Astrocyte of the cerebellum (primary cell): ENCODE data around the gene DNAH2.

ENCODE experiments used
- DNase-seq: peaks from one replicate; pipeline ENCODE4 v3.0.0-alpha.2; 2011; ENCODE audit warnings: low read depth
- H3K4me3 ChIP-seq: 2 replicates; pipeline ENCODE4 v1.5.1; 2011; ENCODE audit warnings: mild to moderate bottlenecking, low read depth, low read length, moderate library complexity
- CTCF ChIP-seq: IDR thresholded peaks from 2 replicates; pipeline ENCODE4 v1.5.1; 2012; ENCODE audit warnings: low read length, low read depth, moderate library complexity, mild to moderate bottlenecking; ENCODE audit errors: missing control alignments
- in situ Hi-C: cut with HindIII; loops from 2 replicates; pipeline ENCODE4 v1.10.0; 2017; ENCODE audit warnings: low sequenced_read_pairs

The DNAH2 gene

GRCh38 chr17:7714721-7715594 lies 2.6 kb upstream of the DNAH2 start:
- H3K4me3 ChIP-seq, result no peak overlapping the region
- TF ChIP-seq CTCF, result no peak
- in situ Hi-C loops, result no loop called here
- no peak for DNase-seq

- in situ Hi-C loops, result no loop called here
- H3K4me3 ChIP-seq, result peak overlapping the region; percentile 52
- DNase-seq, result no peak
These were observed 1.3 kb upstream of the DNAH2 start for GRCh38 chr17:7715936-7716886.

GRCh38 chr17:7717756-7718350 lies 309 bp downstream of the DNAH2 start:
- no peak for TF ChIP-seq CTCF
- peak overlapping the region; percentile 52 for H3K4me3 ChIP-seq
- in situ Hi-C loops, result no loop called here
- no peak for DNase-seq

More at GRCh38 chr17:7715936-7716886, 1.3 kb upstream of the DNAH2 start:
- TF ChIP-seq CTCF, result no peak

GRCh38 chr17:7719661-7720060 lies 2.1 kb downstream of the DNAH2 start:
- in situ Hi-C loops, result no loop called here
- H3K4me3 ChIP-seq, result no peak overlapping the region
- TF ChIP-seq CTCF, result no peak
- DNase-seq, result no peak

- in situ Hi-C loops, result no loop called here
These were observed 2.6 kb downstream of the DNAH2 start for GRCh38 chr17:7720125-7720524.

More at GRCh38 chr17:7720125-7720524, 2.6 kb downstream of the DNAH2 start:
- no peak overlapping the region for H3K4me3 ChIP-seq
- no peak for TF ChIP-seq CTCF
- no peak for DNase-seq
